GM19468 (cell line): ENCODE results near the gene DAPK1.

Experiments used
- ATAC-seq: cut with Tn5 transposase; IDR thresholded peaks from one replicate; pipeline ENCODE4 v1.9.1; 2021; ENCODE audit warnings: mild to moderate bottlenecking, moderate library complexity, moderate number of reproducible peaks; ENCODE audit not compliant: unreplicated experiment; ENCODE audit errors: extremely low read depth

DAPK1 gene

DNA sequence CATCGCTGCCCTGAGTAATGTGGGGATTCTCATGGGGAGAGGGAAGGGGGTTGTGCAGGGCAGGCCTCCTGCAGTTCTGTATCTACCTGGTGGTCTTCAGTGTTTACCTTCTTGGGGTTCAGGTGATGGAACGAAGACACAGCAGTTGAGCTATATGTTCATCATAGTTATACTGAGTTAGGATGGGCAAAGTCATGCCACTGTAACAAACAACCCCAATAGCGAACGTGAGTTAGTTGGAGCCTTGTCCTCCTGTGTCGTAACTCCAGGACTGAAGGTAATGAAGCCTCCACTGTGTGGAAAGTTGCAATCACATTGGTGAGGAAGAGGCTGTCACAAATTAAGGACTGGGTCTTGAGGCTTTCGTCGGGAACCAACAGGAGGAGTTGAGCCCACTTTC is 64.4 kb downstream of the DAPK1 start:
- no peak for ATAC-seq

DNA sequence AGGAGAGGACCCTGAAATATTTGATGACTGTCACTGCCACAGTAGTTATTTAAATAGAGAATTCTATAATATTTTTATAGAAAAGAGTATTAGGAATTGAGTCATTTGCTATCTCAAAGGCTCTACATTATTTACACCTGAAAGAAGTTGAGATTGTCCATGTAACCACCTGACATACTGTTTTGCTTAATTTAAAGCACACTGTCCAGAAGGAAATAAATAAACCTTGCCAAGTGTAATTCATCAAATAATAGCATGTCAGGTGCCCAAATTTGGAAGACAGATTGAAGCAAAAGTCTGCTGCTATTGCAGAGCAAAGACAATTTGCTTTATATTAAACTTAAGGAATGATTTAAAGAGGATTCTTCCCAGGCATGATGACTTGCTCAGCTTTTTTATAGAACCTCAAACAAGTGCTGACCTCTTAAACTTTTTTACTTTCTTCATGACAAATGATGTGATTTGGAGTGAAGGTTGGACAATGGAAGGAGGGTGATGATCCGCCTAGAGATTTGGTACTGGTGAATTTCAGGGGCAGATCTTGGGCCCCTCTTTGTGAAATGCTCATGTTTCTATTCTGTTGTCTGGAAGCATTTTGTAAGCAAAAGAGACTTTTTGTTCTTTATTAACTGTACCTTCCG is 65.0 kb downstream of the DAPK1 start:
- ATAC-seq = no peak

DNA sequence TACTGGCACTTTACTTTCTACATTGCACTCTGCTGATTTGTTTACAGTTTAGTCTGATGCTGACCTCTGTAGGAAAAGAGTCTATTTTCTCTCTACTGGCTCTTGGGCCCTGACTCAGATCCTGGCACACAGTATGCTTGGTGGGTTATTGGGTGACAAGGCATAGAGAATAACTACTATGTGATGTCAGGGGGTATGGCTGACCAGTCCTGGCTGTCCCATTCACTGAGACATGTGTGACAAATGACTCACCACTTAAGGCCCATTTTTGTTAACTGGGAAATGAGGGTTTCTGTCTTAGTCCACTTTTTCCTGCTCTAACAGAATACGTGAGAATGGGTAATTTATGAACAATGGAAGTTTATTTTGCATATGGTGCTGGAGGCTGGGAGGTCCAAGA is 66.4 kb downstream of the DAPK1 start:
- ATAC-seq = no peak

DNA sequence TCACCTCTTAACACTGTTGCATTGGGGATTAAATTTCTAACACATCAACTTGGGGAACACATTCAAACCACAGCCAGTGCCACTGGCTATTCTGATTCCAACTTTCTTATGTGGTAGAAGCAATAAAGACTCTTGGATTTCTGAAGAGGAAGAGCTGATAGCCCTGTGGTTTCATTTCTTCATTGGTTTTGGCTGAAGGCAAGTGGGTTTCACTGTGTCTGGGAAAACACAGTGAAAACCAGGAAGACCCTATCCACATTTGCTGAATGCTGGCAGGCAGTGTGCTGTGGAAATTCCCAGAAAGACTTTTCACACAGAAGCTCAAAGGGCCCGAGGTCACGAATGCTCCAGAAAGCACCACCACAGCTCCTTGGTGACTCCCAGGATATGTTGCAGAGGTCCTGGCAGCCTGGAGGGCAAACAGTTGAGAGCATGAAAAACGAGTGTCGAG is 67.1 kb downstream of the DAPK1 start:
- no peak for ATAC-seq

DNA sequence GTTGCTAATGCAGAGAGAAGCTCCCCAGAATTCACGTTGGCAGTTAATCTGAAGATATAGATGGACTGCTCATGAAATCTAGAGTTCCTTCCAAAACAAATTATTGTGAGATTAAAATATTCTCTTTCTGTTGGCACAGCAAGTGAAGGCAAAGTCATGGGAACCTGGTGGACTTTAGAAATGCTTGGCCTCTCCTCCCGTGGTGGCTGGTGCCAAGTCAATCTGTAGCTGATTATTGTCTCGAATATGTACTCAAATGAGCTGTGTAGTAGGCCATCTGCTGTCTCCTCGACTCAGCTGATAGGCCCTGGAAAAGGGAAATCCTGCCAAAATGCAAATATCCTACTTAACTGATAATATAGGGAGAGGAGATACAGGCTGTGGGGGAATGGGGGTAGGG is 69.3 kb downstream of the DAPK1 start:
- ATAC-seq = no peak

DNA sequence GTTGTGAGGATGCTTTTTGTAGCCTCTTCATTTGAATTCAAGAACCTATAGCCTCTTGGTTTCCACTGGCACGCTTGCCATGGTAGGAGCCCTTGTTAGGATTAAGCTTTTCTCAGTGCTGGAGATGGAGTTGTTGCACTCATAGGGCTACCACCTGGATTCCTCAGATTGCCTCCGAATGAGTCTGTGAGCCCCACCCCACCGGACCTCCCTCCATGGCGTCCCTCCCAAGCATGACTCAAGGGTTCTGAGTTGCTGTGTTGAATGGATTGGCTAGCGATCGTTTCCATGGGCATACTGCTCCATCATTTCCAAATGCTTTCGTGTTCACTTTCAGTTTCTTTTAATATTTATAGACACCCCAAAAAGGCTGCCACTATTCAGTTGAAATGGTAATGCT is 69.9 kb downstream of the DAPK1 start:
- no peak for ATAC-seq

DNA sequence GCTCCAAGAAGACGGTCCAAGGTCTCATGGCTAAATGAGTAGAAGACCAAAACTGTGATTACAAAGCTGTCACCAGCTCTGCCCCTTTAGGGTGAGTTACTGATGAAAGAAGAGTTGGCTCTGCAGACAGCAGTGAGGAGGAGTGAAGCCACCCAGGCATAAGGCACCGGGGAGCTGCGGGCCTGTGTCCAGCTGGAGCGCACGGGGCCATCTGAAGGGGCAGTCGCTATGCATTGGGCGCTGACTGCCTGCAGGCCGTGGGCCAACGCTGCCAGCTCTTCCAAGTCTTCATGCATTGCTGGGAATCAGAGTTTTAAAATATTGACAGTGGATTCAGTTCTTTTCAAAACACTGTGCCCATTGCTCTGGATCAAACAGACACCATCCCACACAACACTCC is 70.3 kb downstream of the DAPK1 start:
- no peak for ATAC-seq

DNA sequence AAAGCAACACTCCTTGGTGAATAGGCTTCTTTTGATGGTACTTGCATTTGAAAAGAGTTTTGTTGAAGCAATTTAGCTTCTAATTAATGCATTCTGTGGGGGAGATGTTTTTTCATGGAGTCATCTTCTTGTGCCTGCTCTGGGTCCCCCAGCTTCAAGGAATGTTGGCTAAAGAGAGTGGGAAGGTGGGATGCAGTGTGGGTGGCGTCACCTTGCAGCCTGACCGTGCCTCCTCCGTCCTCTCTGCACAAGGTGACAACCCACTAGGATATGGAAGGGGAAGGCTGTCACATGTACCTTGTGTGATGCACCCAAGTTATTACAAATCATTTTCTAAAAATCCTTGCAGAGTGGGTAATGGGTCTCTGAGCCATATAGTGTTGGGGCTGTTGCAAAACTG is 70.7 kb downstream of the DAPK1 start:
- ATAC-seq = no peak

DNA sequence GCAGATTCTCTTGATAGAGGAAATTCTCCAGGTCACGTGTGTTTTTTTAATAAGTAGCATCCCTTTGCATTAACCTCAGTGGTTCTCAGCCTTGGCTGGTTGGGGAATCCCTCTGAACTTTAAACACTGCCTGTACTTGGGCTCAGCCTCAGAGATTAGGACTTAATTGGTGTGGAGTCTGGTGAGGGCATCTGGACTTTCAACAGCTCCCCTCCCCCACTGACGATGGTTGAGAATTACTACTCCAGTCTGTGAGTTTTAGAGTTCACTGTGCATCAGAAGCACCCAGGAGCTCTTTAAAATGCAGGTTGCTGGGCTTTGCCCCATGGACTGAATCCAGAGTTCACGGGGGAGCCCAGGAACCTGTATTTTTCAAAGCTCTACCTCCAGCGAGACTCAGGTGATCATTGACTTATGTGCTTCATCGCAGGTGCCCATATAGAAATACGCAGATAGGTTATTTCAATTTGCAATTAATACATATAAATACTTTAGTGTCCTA is 71.4 kb downstream of the DAPK1 start:
- no peak for ATAC-seq

DNA sequence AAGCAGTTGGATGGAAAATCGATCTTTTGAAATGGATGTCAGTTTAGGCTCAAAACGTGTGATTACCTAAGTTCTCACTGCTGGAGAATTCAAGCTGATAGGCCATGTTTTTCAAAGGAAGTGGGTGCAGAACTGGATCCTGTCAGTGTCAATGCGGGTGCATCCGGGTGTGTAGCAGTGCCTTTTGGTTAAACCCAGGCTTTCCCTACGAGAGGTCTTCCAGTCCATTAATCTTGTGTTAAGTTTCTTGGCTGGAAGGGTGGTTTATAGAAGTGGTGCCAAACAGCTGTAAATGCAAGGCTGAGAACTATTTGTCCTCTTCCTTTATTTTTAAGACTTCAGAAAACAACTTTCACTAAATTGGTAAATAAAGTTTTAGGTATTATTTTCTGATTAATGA is 71.9 kb downstream of the DAPK1 start:
- ATAC-seq = no peak

DNA sequence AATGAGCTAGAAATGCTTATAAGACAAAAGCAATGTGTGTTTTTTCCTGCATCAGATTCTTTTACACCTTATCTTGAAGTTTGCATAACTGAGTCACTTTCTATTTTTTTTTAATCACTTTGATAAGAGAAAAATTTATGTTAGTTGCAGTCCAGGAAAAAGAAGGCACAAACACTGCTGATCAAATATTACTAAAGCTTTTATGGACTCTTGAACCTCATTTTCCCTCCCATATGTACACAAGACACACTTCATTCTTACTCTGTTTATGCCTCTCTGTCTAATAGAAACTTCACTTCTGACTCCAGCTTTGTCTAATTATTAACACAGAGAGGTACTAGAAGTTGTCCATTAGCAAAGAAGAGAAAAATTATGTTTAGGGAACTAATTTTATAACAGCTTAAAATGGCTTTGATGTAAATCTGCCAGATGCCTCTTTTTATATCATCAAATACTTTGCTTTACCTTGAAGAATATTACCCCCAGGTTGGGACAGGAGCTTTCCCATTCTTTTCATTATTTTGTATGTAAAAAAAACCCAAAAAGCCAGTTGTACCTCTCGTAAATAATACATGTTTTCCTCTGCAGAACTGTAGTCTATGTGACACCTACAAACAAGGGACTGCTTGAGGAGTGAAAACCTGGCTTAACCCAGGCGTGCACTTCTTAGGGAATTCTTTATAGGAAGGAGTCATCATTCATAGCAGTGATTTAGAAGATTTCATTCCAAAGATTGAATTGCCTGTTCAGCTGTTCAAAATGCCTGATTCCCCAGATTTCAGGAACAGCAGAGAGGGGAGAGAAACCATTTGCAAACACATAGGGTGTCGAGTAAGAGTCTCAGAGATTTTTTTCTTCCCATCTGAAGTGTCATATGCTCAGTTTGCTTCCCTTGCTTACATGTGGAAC is 72.6 kb downstream of the DAPK1 start:
- ATAC-seq = no peak

DNA sequence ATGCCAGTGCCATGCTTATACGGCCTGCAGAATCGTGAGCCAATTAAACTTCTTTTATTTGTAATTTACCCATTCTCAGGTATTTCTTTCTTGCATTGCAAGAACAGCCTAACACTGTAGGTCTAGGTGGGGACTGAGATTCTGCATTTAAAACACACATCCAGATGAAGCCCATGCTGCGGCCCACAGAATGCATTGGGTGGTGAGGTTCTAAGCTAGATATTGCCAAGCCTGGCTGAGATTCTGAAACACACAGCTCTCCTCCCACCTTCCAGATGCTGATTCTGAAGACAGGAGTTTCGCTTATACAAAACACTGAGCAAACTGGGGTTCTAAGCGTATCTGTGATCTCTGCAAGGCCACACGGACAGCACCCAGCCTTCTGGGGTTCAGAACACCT is 75.1 kb downstream of the DAPK1 start:
- no peak for ATAC-seq

DNA sequence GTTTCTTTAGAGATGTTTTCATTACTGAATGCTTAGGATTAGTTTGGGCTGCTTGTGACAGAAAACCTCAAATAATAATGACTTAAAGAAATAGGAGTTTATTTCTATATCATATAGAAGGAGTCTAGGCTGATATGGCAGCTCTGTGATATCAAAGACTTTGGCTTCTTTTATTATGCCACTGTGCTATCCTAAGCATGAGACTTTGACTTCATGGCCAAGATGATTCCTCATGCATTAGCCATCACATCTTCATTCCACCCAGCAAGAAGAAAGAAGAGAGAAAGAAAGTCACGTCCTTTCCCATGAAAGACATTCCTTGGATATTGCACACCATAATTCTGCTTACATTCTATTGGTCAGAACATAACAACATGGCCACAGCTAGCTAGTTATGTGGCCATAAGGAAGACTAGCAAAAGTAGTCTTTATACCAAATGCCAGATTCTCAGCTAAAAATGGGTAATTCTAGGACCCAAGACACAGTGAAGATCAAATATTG is 76.2 kb downstream of the DAPK1 start:
- no peak for ATAC-seq

DNA sequence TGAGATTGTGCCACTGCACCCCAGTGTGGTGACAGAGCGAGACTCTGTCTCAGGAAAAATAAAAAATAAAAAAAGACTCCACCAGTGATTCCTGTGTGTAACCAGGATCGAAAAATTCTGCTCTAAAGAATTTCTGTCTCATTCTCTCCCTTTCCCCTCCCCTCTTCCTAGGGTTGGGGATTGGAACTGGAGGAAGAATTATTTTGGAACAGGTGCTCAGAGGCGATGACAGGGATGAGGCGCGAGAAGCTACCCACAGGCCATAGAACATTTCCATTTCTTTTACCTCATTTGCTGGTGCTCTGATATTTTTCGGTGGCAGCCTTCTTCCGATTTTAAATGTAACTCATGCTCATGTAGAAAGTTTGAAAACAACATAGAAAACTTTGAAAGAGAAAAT is 80.1 kb downstream of the DAPK1 start:
- ATAC-seq = no peak

DNA sequence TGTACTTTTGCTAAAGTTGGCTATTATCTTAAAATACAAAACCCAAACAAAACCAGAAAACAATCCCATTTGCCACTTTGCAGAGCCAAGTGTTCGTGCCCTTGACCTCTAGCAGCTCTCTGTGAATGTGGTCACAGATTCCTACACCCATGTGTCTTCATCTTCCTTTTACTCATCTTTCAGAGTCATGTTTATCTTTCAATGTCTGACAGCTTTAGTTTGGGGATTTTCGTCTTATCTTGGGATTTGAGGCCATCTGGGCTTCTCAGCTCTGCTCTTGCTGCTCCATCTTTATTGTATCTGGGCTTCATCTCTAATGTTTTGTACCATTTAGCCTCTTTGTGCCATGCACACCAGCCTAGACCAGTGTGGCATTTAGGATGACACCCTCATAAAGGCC is 81.0 kb downstream of the DAPK1 start:
- ATAC-seq = no peak

DNA sequence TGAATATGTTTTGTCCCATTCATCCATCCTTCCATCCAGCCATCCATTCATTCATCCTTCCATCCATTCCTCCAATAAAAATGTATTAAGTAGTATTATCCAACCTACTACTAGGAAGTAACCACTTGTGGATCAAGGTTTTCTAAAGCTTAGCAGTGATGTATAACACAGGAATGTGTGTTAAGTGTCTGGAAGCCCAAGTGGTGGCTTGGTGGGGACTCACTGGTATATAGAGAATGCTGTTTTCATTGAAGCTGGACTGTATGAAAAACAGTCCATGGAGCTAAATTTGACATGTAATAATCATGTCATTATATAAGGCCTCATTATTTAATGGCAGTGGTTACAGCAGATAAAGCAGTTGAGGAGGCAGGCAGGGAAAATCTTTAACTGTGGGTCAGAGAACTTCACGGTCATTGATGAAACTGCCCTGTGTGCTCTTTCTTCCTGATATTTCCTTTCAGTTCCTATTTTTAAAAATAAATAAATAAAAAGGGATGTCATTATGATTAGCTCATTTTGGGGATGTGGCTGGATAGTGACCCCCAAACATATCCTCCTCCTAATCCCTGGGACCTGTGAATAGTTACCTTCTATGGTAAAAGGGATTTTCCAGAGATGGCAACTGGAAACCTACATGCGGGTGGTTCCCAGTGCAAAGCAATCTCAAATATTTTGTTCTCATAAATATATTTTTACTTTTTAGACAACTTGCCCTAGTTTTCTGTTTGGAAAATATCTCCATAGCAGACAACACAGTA is 82.3 kb downstream of the DAPK1 start:
- no peak for ATAC-seq

DNA sequence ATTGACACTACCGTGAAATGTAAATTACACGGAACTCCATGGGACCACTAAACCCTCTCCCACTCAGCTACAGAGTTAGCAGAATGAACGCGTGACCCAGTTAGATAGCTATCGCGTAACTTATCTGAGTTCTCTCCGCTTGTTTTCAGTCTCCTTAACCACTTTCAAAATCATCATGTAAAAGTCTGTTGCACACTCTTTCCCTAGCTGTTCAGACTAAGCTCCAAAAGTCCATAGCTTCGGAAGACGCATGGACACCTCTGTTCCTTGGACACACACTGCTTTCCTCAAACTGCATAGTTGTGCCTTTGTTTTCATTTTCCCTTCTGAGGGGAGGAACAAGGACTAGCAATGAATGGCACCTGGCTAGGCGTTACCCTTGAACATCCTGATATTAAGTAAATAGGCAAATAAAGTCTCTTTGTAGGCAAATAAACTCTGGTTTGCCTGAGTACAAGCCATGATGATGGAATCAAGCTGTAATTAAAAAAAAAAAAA is 83.3 kb downstream of the DAPK1 start:
- ATAC-seq = no peak

DNA sequence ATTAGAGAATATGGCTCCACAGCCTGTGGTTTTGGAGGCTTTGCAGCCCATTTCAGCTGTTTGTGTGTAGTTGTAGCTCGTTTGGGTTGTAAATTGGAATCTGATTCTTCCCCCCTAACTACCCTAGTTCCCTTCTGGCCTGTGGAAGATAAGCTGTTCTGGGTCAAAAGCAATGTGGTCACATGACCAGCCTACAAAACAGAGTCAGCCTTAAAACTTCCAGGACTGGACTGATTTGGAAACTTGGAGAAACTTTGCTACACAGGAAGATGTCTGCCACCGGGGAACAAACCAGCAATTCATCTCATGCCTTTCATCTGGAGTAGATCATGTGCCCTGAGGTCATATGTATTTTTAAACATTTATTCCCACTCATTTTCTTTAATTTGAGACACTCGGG is 83.8 kb downstream of the DAPK1 start:
- ATAC-seq = no peak

DNA sequence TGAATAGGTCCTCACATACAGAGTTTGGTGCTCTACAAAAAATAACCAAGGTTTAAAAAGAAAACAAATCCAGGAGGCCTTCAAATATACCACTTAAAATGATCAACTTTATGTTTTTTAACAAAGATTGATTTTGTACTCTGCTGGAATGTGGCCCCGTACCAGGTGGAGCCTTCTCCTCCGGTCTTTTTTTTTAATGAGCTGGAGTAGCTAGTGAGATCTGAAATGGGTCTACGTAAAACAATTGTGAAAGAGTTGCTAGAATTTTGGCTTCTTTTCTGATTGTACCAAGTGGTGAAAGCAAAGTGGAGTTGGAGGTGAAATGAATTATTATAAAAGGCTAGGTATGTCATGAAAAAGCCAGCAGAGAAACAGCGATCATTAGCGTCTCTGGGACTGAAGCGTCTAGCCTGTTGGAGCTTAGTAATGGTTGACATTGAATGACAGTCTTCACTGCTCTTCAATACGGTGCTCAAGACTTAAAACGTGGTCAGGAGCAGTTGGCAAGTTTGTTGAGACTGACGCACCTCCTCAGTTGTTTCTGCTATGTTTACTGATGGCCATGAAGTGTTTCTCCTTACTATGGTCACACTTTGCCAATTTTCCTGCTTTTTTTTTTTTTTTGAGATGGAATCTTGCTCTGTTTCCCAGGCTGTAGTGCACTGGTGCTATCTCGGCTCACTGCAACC is 84.4 kb downstream of the DAPK1 start:
- ATAC-seq = no peak

DNA sequence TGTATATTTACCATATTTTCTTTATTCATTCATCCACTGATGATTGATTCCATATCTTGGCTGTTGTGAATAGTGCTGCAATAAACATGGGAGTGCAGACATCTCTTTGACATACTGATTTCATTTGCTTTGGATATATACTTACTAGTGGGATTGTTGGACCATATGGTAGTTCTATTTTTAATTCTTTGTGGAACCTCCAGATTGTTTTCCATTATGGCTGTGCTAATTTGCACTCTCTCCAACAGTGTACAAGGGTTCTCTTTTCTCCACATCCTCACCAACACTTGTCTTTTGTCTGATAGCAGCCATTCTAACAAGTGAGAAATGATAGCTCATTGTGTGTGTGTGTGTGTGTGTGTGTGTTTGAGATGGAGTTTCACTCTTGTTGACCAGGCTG is 86.7 kb downstream of the DAPK1 start:
- ATAC-seq = no peak
